ENCODE results near the gene CNP.

CNP gene

GRCh38 chr17:41956522-41956921 is 10.1 kb upstream of the CNP start:
- no peaks in the 10 kb centered on the region for H3K27me3 ChIP-seq (replicated peaks)
- in situ Hi-C loops (cut with HindIII; ENCODE audit: low pct_ligation_motif_present, low sequenced_read_pairs) = loop anchor here (25.0 kb wide), 1 partner anchor 156 kb away; the partner anchor contains the start of genes DHX58, HSPB9 and KAT2A
- TF ChIP-seq CTCF (IDR thresholded peaks at IDR 0.05; ENCODE audit: low read depth, low read length, missing control alignments) = no peak

GRCh38 chr17:41957031-41957868 is 9.3 kb upstream of the CNP start:
- no peak for DNase-seq
- in situ Hi-C loops (cut with HindIII; ENCODE audit: low pct_ligation_motif_present, low sequenced_read_pairs) = loop anchor here (25.0 kb wide), 1 partner anchor 155 kb away; the partner anchor contains the start of genes DHX58, HSPB9 and KAT2A

More at GRCh38 chr17:41956522-41956921, 10.1 kb upstream of the CNP start:
- Histone ChIP-seq H3K4me3 (ENCODE audit: low read depth, low read length) (no peak overlapping the region), H3K36me3 (replicated peaks) (no peaks in the 10 kb centered on the region), H3K27ac (no peak overlapping the region)
- DNase-seq = no peak

DNA sequence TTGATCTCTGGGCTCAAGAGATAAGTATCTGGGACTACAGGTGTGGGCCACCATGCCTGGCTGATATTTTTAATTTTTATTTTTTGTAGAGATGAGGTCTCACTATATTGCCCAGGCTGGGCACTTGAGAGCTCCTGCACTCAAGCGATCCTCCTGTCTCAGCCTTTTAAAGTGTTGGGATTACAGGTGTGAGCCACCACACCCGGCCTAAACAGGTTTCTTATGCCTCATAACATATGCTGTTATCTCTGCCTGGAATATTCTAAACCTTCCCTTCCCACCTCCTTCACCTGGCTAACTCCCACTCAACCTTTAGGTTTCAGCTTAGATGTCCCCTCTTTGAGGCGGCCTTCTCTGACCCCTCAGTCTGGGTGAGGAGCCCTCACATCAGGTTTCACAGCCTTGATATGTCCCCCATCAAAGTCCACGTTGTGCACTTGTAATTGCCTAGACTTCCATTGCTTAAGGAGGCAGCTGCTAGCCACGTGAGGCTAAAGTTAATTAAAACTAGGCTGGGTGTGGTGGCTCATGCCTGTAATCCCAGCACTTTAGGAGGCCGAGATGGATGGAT is 8.6 kb upstream of the CNP start:
- no peaks in the 10 kb centered on the region for H3K27me3 ChIP-seq (replicated peaks)
- no peak for TF ChIP-seq CTCF (IDR thresholded peaks at IDR 0.05; ENCODE audit: low read depth, low read length, missing control alignments)
- no peak for DNase-seq
- no peaks in the 10 kb centered on the region for H3K36me3 ChIP-seq (replicated peaks)
- no peak overlapping the region for H3K27ac ChIP-seq
- in situ Hi-C loops (cut with HindIII; ENCODE audit: low pct_ligation_motif_present, low sequenced_read_pairs) = loop anchor here (25.0 kb wide), 1 partner anchor 154 kb away; the partner anchor contains the start of genes DHX58, HSPB9 and KAT2A
- H3K4me3 ChIP-seq (ENCODE audit: low read depth, low read length) = no peak overlapping the region

More at GRCh38 chr17:41957031-41957868, 9.3 kb upstream of the CNP start:
- no peaks in the 10 kb centered on the region for H3K27me3 ChIP-seq (replicated peaks)
- no peak overlapping the region for H3K27ac ChIP-seq
- TF ChIP-seq CTCF (IDR thresholded peaks at IDR 0.05; ENCODE audit: low read depth, low read length, missing control alignments) = no peak
- no peaks in the 10 kb centered on the region for H3K36me3 ChIP-seq (replicated peaks)
- no peak overlapping the region for H3K4me3 ChIP-seq (ENCODE audit: low read depth, low read length)

GRCh38 chr17:41959030-41959335 is 7.6 kb upstream of the CNP start:
- no peak overlapping the region for H3K4me3 ChIP-seq (ENCODE audit: low read depth, low read length)
- in situ Hi-C loops (cut with HindIII; ENCODE audit: low pct_ligation_motif_present, low sequenced_read_pairs) = loop anchor here (25.0 kb wide), 1 partner anchor 153 kb away; the partner anchor contains the start of genes DHX58, HSPB9 and KAT2A
- TF ChIP-seq CTCF (IDR thresholded peaks at IDR 0.05; ENCODE audit: low read depth, low read length, missing control alignments) = no peak
- no peaks in the 10 kb centered on the region for H3K27me3 ChIP-seq (replicated peaks)
- no peak for DNase-seq
- no peak overlapping the region for H3K27ac ChIP-seq
- H3K36me3 ChIP-seq (replicated peaks) = no peaks in the 10 kb centered on the region

DNA sequence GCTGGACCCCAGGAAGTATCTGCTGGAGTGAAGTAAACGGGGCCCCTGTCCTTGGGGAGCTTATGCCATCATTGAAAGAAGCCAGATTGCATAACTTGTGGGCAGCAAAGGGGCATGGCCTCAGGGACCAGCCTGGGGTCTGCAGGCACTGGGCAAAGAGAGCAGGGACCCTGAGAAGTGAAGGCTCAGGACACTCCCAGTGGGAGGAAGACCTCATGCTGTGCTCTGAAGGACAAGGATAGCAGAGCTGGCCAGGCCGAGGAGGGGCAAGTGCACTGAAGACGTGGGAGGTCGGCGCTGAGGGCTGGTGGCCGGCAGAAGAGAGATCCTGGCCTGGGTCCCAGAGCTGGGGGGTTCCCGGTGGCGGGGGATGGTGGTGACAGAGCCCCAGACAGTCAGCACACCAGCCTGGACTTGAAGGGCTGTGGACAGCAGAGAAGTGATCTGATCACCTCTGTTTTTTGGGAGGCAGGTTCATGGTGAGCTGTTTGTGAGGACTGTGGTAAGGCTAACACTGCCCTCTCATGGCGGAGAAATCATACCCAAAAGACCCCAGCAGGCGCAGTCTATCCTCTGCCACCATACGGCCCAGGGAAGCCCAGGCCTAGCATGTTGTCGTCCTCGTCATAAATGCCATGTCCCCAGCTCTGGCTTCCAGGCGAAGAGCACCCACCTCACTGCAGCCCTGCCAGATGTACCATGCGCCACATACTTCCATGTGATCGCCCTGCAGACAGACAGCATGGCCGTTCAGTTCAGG is 7.1 kb upstream of the CNP start:
- Histone ChIP-seq H3K27ac (no peak overlapping the region), H3K36me3 (replicated peaks) (no peaks in the 10 kb centered on the region), H3K4me3 (ENCODE audit: low read depth, low read length) (no peak overlapping the region), H3K27me3 (replicated peaks) (no peaks in the 10 kb centered on the region)
- in situ Hi-C loops (cut with HindIII; ENCODE audit: low pct_ligation_motif_present, low sequenced_read_pairs) = loop anchor here (25.0 kb wide), 1 partner anchor 153 kb away; the partner anchor contains the start of genes DHX58, HSPB9 and KAT2A
- DNase-seq = peak; percentile 31
- TF ChIP-seq CTCF (IDR thresholded peaks at IDR 0.05; ENCODE audit: low read depth, low read length, missing control alignments) = peak; percentile 71
